ENCODE measurements around the gene TIAM1.

TIAM1 gene

DNA sequence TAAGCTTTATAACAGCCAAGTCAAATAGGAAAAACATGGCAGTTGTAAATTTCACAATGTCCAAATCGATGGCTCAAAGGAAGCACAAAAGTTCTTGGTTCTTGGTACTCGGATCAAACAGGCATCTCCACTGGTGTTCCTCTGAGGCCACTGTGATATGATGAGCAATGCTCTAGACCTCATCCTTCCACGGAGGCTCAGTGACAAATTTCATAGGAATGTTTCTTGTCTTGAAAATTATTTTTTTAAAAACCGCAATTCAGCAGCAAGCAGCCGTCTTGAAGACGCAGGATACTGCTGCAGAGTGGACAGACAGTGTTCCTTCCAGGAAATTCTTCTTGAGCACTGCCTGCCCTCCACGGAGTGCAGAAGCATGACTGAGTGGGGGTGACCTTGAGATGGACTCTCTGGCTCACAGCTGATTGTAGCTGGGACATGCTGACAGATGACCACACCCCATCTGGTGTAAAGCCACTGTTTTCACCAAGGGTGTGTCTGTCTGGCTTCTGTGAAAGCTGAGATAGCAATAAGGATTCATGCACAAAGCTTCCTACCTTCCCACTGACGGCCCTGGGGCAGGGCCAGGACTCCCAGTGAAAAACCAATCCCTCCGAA, 61.9 kb downstream of the TIAM1 start:
- no peak for DNase-seq

DNA sequence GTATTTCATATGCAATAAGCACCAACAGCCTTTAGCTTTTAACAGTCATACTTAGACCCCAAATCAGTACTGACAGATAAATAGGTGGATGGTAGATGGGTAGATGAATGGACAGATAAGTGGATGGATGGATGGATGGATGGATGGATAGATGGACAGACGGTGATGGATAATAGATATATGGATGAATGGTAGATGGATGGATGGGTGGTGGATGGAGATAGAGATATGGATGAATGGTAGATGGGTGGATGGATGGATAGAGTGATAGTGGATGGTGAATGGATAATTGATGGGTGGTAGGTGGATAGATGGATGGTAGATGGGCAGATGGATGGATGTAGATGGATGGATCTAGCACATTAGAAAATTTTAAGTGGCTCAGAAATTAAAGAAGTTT, 62.5 kb downstream of the TIAM1 start:
- no peak for DNase-seq

DNA sequence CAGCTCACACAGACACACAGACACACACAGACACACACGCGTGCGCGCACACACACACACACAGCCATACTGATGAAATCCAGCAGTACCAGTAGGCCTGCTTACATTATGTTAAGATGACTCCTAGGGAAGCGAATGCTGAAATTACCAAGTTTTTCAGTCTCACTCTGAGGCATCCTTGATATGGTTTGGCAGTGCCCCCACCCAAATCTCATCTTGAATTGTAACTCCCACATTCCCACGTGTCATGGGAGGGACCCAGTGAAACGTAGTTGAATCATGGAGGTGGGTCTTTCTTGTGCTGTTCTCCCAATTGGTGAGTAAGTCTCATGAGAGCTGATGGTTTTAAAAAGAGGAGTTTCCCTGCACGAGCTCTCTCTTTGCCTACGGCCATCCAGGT, 64.1 kb downstream of the TIAM1 start:
- no peak for DNase-seq

DNA sequence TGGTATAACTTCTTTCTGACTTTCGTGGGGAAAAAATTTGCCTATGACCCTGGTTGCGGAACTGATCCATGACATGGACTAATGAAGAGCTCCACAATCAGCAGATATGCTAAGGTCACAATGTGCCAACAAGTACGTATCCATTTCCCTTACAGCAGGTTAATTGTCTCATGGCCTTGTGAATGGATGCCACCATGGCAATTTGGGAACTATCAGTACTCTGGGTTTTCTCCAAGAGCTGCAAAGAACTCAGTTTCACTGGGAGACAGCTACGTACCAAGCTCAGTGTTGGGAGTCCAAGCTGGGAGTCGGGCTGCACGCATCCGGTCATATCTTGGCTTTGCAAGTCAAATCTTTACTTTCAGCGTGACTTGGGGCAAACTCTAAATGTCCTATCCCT, 64.8 kb downstream of the TIAM1 start:
- DNase-seq: no peak

DNA sequence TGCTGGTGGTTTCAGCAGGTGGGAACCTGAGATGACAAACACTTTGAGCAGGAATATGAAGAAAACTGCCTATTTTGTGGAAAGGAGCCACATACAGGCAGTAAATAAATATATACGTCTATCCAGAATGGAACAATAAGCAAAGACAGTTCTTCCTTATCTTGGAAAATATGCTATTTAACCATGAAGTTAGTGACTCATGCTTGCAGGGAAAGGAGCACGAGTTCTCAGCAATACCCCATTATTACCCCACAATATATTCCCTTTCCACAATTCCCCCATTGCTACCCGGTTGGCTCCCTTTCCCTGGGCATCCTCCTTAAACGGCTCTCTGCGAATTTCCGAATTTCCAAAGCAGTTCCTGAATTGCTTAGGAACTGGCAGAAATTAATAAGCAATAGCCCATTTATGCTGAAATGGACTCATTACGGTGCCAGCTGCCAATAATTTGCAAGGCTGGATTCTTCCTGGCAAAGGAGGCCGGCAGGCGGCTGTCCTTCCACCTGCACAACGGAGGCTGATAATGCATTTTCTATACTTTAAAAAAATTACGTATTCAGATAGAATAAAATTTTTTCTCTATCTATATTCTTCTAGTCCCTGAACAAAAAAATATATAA, 65.4 kb downstream of the TIAM1 start:
- DNase-seq: no peak

DNA sequence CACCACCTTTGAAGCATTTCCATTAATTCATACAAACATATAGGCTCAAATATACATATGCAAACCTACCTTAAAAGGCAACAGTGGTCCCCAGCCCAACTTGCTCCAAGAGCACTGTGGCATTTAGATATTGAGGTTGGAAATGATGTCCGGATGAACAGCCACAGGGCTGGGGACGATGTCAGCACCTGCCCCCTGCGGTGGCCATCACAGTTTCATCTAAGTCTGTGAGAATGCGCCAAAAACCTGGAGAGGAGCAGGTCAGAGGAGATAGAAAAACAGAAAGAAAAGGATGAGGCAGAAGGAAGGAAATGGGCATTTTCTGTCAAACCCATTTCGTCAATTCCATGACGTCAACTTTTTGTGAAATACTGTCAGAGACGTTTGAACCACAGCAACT, 67.4 kb downstream of the TIAM1 start:
- DNase-seq: no peak

DNA sequence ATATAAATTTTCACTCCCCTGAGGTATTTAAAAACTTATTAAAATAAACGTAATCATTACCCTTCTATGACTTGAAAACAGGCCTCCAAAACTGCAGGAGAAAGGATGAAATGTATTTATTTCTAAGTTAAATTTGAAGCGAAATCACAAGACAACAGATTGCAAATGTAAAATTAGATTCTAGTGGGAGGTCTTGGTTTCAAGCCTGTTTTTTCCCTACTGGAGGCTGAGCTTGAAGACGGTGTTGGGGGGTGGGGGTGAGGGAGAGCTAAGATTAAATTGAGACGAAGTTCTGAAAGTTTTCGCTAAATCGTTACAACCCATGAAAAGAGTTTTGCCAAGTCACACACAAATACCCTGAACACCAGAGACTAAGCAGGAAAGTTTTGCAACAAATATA, 68.2 kb downstream of the TIAM1 start:
- no peak for DNase-seq

DNA sequence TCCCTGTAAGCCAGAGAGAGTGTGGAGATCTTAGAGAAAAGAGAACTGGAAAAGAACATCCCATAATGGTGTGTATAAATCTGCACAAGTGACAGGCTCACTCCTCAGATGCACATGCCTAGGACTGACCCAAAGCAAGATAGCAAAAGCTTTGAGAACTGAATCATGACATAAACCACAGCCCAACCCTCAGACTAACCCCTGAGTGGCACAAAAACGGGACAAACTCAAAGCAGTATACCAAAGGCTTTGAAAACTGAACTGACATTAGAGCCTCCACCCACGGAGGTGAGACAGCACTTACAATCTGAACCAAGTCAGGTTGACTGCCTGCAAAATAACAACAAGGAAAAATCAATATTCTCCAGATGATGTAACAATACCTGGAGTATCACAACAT, 70.8 kb downstream of the TIAM1 start:
- no peak for DNase-seq

DNA sequence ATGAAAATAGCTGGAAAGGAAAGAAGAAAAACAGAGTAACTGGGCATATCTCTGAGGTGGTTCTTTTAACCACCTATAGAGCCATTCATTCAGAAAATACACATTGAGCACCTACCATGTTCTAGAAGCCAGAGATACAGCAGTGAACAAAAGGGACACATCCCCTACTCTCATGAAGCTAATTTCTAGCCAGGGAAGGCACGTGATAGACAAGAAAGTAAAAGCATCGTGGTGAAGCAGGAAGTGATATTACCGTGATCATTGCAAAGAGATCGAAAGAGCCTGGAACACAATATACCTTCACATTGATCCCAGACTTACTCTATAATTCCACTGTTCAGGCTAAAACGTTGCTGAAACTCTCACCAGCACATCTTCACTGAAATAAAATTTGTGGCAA, 76.0 kb downstream of the TIAM1 start:
- DNase-seq: peak; percentile 13

DNA sequence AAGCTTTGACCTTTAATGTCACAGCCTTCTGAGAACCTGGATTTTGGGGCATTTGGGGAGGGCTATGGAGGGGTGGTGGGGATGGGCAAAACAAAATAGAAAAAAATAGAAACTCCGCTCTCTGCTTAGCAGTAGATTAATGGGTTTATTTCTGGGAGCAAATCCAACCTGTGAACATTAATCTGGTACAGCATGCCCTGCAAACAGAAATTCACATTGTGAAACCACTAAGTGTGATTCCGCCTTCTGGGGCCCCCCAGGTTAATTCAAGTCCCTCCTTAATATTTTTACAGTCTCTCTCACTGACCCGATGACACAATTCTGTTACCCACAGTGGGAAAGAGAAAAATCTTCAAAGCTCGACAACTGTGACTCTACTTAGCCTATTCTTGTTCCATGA, 76.4 kb downstream of the TIAM1 start:
- DNase-seq: no peak

DNA sequence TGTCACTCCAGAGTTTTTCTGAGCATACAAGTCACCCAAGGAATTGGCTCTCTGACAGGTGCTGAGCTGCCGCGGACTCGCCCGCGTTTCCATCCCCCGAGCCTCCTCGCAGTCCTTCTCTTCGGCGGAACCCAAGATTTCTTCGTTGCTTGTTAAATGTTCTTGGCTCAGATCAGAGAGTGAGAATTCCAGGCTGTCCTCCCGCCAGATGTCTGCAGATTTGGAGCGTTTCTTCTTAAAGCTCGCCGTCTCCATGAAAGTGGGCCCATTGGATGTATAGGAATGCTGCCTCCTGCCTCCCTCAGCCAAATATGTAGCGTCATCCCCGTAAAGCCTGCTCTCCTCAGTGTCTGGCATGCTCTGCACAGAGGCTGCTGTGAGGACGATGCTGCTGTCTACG, 77.8 kb downstream of the TIAM1 start:
- no peak for DNase-seq

DNA sequence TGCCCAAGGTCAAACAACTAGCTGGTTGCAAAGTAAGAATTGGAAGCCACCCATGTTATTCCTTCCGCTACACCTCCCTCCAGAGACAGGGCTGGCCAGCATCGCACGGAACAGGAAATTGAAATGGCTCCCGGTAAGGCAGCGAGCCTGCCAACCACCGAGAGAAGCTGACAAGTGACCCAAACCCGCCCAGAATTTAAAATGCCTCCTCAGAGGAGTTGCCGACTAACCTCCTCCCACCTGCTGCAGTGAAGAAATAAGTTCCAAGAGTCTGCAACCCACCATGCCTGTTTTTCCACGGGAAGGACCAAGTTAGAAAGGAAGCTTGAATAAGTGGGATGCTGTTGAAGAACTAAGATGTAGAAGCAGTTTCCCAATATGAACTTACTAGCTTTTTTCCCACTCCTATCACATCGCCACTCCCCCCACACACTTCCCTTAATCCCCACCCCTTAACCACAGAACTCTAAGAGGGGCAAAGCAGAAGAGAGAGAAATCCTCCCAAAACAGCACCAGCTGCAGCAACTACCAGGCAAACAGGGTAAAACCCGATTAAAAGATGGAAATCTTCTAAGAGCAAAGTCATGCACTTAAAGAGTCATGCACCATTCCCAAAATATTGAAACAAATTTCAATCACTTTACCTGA, 78.6 kb downstream of the TIAM1 start:
- DNase-seq: no peak

DNA sequence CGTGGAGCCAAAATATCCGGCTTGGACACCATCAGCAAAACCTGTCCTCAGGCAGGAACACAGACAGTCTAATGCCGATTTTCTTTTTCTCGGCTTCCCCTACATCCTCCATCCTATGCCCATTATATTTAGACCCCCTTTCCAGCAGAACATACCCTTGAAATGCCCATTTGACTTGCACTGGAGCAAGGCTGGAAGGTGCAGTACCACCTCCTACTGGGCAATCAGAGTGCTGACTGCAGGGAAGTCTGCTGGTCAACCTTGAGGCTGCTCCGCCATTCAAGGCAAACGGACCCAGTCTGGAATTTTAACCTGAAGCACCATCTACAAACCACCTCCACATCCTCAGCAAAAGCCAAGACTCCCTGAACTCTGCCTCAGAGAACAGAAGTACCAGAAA, 79.5 kb downstream of the TIAM1 start:
- DNase-seq: no peak

DNA sequence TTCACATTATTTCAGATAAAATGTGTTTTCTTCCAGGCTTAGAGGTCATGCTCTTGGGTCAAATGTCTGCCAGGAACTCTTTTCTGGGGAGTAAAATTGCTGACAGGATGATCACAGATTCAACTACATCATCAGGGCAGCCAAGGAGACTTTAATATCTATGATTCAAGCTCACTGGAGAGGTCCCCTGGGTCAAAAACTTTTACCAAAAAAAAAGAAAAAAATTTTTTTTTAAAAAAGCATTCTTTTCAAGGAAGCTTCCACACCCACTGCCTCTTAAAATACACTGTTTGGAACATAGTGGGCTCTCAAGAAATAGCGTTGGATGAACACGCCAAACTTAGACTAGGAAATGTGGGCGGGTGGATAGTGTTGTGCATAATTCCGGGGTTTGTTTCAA, 81.3 kb downstream of the TIAM1 start:
- DNase-seq: no peak

DNA sequence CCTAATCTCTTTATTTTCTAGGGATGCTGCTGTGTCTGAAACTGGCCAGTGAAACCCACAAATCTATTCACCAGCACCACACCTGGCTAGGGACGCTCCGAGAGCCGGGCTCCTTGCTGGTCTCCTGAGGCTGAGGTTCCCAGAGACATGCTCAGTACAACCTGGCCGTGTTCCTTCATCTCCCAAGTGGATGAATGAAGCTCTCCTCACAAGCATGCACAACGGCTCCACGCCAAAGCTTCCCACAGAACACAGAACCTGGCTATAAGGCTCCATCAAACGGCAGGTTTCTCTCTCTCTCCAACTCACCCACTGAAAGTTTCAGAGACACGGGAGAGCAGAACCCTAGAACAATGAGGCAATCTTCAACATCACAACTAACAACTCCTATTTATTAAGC, 82.3 kb downstream of the TIAM1 start:
- no peak for DNase-seq

DNA sequence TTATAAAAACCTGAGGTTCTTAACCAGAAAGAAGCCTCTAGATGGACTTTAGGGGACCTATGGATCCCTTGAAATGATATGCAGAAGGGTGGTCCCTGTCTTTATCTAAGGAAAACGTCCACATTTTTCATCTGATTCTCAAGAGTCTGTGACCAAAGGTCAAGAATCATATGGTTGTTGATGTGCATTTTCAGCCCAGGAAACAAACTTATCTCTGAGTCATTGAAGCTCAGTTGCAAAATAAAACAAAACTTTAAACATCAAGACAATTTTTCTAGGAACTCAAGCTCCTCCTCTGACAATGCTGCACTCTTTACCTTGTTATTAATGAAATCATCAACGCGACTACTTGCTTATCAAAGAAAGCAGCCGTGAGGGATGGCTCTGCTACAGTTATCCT, 83.3 kb downstream of the TIAM1 start:
- DNase-seq: no peak

DNA sequence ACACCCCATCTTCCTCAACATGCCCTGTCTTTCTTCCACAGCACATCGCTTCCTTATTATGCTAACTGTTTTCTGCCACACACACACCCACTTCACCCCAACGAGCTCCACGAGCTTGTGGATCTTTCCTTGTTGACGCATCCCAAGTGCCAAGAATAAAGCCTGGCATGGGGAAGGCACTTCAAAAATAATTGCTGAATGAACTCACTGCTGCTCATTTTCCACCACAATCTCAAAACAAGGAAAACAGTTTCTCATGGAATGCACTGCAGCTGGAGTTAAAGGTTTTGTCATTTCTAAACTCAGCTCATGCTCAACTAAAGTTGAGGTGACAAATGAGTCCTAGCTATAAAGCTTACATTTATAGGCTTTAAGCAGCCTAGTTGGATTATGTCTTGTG, 86.0 kb downstream of the TIAM1 start:
- no peak for DNase-seq

DNA sequence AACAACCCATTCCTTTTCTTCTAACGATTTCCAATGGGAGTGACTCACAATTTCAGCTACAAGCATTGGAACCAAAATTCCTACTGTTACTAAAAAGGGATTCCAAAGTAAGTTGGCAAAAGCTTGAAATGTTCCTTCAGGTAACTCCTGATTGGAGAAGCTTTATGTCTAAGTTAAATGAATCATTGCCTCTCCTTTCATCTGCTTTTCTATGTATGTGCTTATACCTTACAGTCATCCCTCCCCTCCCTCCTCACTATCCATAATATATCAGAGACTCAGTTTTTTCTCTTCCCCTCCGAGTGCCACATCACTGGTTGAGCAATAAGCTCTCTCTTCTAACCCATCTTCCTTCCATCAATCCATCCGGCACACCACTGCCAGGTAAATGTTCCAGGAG, 86.8 kb downstream of the TIAM1 start:
- DNase-seq: no peak

DNA sequence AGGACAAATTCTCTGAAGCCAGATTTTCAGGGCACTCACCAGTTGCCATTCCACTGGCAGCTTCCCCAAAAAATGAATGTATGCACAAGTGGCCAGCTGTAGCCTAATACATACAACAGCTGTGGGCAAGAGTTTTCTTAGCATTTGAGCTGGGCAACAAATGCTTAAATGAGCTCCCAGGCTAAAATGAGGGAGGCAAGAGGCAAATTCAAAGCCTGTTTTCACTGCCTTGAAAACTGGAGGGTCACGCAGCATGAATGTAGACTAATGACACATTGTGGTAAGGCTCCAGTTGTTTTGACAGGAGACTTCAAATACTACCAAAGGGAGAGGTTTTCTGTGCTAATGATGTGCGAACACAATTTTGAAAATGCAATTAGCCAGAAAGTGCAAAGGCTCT, 88.2 kb downstream of the TIAM1 start:
- DNase-seq: no peak

DNA sequence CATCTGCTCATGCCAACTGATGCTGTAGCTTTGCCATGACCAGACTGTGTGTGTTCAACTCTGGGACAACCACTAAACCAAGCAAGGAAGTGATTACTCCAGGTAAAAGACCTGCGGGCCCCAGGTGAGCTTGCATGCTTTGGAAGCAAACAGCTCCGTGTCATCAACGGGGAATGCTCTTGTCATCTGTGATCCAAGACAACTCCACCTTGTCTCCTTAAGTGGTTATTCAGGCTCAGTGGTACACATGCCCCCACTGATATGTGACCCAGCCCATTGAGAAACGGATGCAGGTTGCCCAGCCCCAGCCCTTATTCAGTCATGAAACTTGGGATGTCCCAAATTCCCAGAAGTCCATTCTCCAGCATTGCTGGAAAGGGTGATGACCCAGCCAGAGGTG, 89.0 kb downstream of the TIAM1 start:
- no peak for DNase-seq

DNA sequence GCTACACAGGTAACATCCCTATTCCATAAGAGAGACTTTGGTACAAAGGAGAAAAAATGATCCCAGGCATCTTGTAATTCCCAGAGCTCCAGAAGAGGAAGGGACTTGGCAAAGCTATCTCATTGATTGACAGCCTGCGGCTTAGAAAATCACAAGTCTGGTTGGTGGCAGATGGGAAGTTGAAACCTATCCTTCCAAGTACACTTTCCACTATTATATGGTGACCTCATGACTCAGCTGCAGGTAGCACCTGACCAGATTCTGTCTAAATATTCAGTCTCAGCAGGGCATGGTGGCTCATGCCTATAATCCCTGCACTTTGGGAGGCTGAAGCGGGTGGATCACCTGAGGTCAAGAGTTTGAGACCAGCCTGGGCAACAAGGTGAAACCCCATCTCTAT, 89.9 kb downstream of the TIAM1 start:
- no peak for DNase-seq

DNA sequence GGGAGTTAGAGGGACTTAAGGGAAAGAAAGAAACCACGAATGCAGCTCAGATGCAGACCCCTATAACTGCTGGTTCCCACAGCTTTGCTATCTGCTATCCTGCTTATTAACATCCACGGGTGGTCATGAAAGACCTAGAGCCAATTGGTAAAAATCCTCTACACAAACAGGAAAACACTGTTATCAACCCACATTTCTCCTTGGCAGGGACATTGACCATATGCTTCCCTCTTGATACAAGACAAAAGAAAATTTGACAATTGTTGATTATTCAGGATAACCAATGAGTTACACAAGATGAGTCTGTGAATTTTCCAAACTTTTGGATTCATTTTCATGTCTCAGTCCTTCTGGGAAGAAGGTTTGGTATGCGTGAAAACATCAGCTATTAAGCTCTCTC, 90.4 kb downstream of the TIAM1 start:
- DNase-seq: no peak

DNA sequence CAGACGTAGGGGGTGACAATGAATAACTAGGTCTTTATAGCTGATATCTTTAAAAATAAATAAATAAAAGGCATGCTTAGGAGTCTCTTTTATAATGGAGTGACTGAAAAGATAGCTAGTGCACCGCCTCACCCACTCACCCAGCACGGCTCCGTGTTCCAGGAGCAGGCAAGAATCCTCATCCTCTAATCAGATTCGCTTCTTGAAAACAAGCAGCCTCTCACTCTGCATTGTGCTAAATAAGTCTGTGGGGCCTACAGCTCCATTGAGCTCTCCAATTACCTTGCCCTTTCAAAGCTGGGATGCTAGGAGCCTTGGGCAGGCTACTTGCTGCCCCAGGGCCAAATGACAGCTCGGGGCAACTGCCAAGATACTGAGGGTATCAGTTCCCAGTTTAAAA, 91.5 kb downstream of the TIAM1 start:
- no peak for DNase-seq

DNA sequence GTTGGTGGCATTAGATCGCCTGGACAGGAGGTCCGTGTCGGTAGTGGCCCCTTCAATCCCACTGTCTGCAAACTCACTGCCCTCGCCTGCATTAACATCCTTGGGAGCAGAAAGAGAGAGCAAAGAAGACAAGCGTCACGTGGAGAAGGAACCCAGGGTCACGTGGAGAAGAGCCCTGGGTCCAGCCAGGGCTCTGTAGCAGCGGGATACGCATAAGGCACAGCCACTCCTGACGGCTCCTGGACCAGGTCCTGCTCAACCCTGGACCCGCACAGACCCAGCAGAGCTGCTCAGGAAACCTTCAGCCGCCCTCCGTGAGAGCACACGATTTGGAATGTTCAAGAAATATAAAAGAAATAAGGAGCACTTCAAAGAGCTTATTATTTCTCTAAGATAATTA, 92.0 kb downstream of the TIAM1 start:
- DNase-seq: no peak

DNA sequence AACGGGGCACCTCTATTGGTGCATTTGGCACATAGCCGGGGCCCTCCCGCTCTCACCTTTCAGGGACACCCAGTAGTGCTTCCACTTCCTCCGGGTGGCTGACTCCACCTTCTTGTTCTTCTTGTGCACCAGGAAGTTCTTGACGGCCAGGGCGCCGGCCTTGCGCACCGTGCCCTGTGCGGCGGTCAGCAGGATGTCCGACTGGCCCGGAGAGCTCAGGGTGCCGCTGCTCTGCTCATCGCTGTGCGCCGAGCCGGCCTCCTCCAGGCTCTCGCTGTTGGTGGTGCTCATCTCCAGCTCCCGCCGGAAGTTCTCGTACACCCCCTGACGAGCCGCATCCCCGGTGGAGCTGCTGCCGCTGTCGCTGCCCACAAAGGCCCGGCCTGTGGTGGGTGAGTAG, 92.4 kb downstream of the TIAM1 start:
- DNase-seq: no peak

Measured in CD4-positive, alpha-beta T cell treated with Interleukin-17A for 1 hour (primary cell).